ENCODE data around the gene MYO15B.

Gene MYO15B

DNA sequence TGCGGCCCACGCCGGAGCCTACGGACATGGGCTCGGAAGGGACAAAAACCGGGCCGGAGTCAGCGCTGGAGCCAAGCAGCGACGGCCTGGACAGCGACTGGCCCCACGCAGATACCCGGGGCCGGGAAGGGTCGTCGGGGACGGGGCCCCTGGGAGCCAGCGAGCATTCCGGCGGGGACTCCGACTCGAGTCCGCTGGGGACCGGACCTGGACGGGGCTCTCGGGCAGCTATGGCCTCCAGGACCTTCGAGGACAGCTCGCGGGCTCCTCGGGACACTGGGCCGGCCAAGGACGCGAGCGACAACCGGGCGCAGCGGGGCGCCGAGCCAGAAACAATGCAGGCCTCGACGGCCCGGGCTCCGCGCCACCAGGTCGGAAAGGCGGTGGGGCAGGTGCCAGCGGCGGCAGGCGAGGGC lies 1.0 kb downstream of the MYO15B start:
- ATAC-seq (ENCODE audit: low read depth) (peak; percentile 1; the same call in 1 of the 3 replicates), DNase-seq (ENCODE audit: low spot score) (no peak)
- TF ChIP-seq, protein P1, sequence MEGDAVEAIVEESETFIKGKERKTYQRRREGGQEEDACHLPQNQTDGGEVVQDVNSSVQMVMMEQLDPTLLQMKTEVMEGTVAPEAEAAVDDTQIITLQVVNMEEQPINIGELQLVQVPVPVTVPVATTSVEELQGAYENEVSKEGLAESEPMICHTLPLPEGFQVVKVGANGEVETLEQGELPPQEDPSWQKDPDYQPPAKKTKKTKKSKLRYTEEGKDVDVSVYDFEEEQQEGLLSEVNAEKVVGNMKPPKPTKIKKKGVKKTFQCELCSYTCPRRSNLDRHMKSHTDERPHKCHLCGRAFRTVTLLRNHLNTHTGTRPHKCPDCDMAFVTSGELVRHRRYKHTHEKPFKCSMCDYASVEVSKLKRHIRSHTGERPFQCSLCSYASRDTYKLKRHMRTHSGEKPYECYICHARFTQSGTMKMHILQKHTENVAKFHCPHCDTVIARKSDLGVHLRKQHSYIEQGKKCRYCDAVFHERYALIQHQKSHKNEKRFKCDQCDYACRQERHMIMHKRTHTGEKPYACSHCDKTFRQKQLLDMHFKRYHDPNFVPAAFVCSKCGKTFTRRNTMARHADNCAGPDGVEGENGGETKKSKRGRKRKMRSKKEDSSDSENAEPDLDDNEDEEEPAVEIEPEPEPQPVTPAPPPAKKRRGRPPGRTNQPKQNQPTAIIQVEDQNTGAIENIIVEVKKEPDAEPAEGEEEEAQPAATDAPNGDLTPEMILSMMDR (IDR thresholded peaks at IDR 0.05; ENCODE audit: poor library complexity, severe bottlenecking), result no peak
- H3K4me3 ChIP-seq (ENCODE audit: severe bottlenecking), result peak overlapping the region; percentile 37
- no peaks in the 10 kb centered on the region for H3K4me1 ChIP-seq (ENCODE audit: insufficient read depth, poor library complexity, severe bottlenecking)
- H3K27me3 ChIP-seq (ENCODE audit: insufficient read depth, poor library complexity, severe bottlenecking), result no peaks in the 10 kb centered on the region
- no peaks in the 10 kb centered on the region for H3K36me3 ChIP-seq (ENCODE audit: low read depth)
- peak overlapping the region; percentile 42 for H3K27ac ChIP-seq (ENCODE audit: poor library complexity, severe bottlenecking)
- H3K9me3 ChIP-seq (ENCODE audit: severe bottlenecking), result no peaks in the 10 kb centered on the region

DNA sequence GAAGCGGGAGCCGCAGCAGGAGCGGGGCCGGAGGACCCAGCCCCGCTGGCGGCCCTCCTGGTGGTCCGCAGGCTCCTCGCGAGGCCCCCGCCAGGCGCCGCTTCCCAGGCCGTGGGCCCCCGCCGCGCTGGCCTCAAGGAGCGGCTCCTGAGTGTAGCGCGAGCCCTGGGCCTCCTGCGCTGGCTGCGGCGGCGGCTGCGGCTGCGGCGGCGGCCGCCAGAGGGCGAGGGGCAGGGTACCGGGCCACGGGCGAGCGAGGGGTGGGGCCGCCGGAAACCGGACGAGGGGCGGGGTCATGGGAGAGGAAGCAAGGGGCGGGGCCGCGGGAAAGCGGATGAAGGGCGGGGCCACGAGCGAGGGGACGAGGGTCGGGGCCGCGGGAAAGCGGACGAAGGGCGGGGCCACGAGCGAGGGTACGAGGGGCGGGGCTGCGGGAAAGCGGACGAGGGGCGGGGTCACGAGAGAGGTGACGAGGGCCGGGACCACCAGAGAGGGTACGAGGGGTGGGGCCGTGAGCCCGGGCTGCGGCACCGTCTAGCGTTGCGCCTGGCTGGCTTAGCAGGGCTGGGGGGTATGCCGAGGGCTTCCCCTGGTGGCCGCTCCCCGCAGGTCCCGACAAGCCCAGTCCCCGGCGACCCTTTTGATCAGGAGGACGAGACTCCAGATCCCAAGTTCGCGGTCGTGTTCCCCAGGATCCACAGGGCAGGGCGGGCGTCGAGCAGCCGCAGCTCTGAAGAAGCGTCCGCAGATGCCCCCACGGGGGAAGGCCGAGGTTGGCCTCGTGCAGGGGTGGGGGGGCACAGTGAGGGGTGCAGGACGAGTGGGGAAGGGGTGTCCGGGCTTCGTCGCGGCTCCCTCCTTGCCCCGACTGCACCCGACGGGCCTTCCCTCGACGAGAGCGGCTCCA lies 1.7 kb downstream of the MYO15B start:
- no peaks in the 10 kb centered on the region for H3K27me3 ChIP-seq (ENCODE audit: insufficient read depth, poor library complexity, severe bottlenecking)
- TF ChIP-seq, protein P1 (IDR thresholded peaks at IDR 0.05; ENCODE audit: poor library complexity, severe bottlenecking), result peak; percentile 78
- peak overlapping the region; percentile 42 for H3K27ac ChIP-seq (ENCODE audit: poor library complexity, severe bottlenecking)
- peak overlapping the region; percentile 37 for H3K4me3 ChIP-seq (ENCODE audit: severe bottlenecking)
- no peaks in the 10 kb centered on the region for H3K9me3 ChIP-seq (ENCODE audit: severe bottlenecking)
- peak; percentile 91 for DNase-seq (ENCODE audit: low spot score)
- H3K36me3 ChIP-seq (ENCODE audit: low read depth), result no peaks in the 10 kb centered on the region
- H3K4me1 ChIP-seq (ENCODE audit: insufficient read depth, poor library complexity, severe bottlenecking), result no peaks in the 10 kb centered on the region
- ATAC-seq (ENCODE audit: low read depth), result peak; percentile 74

DNA sequence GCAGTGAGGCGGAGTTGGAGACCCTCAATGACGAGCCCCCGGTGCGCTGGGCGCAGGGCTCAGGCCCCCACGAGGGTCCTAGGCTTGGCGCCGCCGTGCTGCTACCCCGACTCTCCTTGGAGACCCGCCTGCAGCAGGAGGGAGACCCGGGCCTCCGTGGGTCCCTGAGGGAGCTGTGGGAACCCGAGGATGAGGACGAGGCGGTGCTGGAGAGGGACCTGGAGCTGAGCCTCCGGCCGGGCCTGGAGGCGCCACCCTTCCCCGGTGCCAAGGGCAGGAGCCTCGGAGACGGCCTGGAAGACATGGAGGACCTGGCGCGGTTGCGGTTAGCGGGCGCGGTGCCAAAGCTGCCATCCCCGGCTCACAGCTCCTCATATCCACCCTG lies 2.3 kb downstream of the MYO15B start:
- DNase-seq (ENCODE audit: low spot score) (no peak), ATAC-seq (ENCODE audit: low read depth) (no peak)
- no peaks in the 10 kb centered on the region for H3K9me3 ChIP-seq (ENCODE audit: severe bottlenecking)
- no peaks in the 10 kb centered on the region for H3K36me3 ChIP-seq (ENCODE audit: low read depth)
- no peak overlapping the region for H3K27ac ChIP-seq (ENCODE audit: poor library complexity, severe bottlenecking)
- H3K4me1 ChIP-seq (ENCODE audit: insufficient read depth, poor library complexity, severe bottlenecking), result no peaks in the 10 kb centered on the region
- H3K27me3 ChIP-seq (ENCODE audit: insufficient read depth, poor library complexity, severe bottlenecking), result no peaks in the 10 kb centered on the region
- TF ChIP-seq, protein P1 (IDR thresholded peaks at IDR 0.05; ENCODE audit: poor library complexity, severe bottlenecking), result no peak
- peak overlapping the region; percentile 37 for H3K4me3 ChIP-seq (ENCODE audit: severe bottlenecking)

DNA sequence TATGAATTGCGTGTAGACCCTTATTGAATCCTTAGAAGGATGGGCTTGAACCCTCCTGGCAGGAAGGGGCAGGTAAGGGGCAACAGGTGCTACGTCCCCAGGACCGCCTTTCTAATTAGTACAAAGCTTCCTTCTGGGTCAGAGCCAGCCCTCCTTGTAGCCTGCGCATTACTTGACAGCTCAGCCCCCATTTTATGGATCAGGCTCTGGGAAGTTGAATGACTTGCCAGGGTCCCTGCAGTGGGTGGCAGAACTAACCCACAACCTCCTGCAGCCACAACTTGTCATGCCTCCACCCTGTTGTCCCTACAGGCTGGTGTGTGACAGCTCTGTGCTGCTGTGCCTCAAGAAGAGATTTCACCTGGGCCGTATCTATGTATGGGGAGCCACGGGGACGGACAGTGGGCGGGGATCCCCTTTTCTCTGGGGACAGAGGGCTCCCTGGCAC lies 2.7 kb downstream of the MYO15B start:
- DNase-seq (ENCODE audit: low spot score), result no peak
- TF ChIP-seq, protein P1 (IDR thresholded peaks at IDR 0.05; ENCODE audit: poor library complexity, severe bottlenecking), result no peak
- no peaks in the 10 kb centered on the region for H3K4me1 ChIP-seq (ENCODE audit: insufficient read depth, poor library complexity, severe bottlenecking)
- H3K27ac ChIP-seq (ENCODE audit: poor library complexity, severe bottlenecking), result no peak overlapping the region
- H3K27me3 ChIP-seq (ENCODE audit: insufficient read depth, poor library complexity, severe bottlenecking), result no peaks in the 10 kb centered on the region
- H3K36me3 ChIP-seq (ENCODE audit: low read depth), result no peaks in the 10 kb centered on the region
- no peaks in the 10 kb centered on the region for H3K9me3 ChIP-seq (ENCODE audit: severe bottlenecking)
- ATAC-seq (ENCODE audit: low read depth), result no peak
- no peak overlapping the region for H3K4me3 ChIP-seq (ENCODE audit: severe bottlenecking)

All from RWPE2 (cell line).